B cell (primary cell): ENCODE data around the gene LYZ. TPM values are rescaled to one million over a fixed set of nuclear protein-coding genes. Genes with fewer than 3 reads are reported as not detected.

Source experiments
- ATAC-seq: fragments of 200-7000 bp; cut with Tn5 transposase; one replicate; pipeline ENCODE4 v1.10.0; 2021; ENCODE audit warnings: low read depth, mild to moderate bottlenecking, moderate number of reproducible peaks, moderate library complexity
- CTCF ChIA-PET: fragments of 350-600 bp; sonication (Branson Sonifier 250); formaldehyde crosslinking; loops from one replicate; lab custom pipeline; 2021; ENCODE audit warnings: antibody characterized with exemption, inconsistent platforms; lab: Charles Lee
- POLR2A ChIA-PET: fragments of 350-600 bp; sonication (Branson Sonifier 250); formaldehyde crosslinking; loops from one replicate; lab custom pipeline; 2021; ENCODE audit warnings: antibody characterized with exemption; lab: Charles Lee
- DNase-seq: peaks from one replicate; pipeline ENCODE4 v3.0.0; 2013
- H2AFZ ChIP-seq: 2 replicates; pipeline ENCODE4 v1.6.1; 2012; ENCODE audit warnings: mild to moderate bottlenecking, low read depth, low read length; ENCODE audit not compliant: insufficient read depth, poor library complexity, severe bottlenecking
- H3K27ac ChIP-seq, 2 donors: 1 replicate in 1 of 2; 2 replicates in 1 of 2; pipeline ENCODE4 v1.5.1; 2012 to 2013; ENCODE audit warnings: low read length in 2 of 2, mild to moderate bottlenecking in 2 of 2, moderate library complexity in 1 of 2
- H3K27me3 ChIP-seq, 4 experiments: fragments of 200-600 bp in 1 of 4; sonication (generic) in 1 of 4; replicated peaks in 1 of 4; 1 replicate in 2 of 4; 2 replicates in 2 of 4; pipeline versions ENCODE4 v1.6.1 to v1.7.0; 2013 to 2016; ENCODE audit warnings: low read length in 3 of 4, mild to moderate bottlenecking in 2 of 4, mixed read lengths in 1 of 4, moderate library complexity in 1 of 4; ENCODE audit not compliant: insufficient read depth in 4 of 4, control insufficient read depth in 3 of 4; ENCODE audit errors: control extremely low read depth in 1 of 4
- H3K36me3 ChIP-seq, 2 experiments: replicated peaks in 1 of 2; 1 replicate in 1 of 2; 2 replicates in 1 of 2; pipeline versions ENCODE4 v1.6.1 to v1.7.1; 2013; ENCODE audit warnings: low read length in 1 of 2; ENCODE audit not compliant: insufficient read depth in 2 of 2, control insufficient read depth in 1 of 2; ENCODE audit errors: control extremely low read depth in 1 of 2, extremely low read depth in 1 of 2
- H3K4me1 ChIP-seq, 2 donors: fragments of 200-600 bp in 1 of 2; sonication (generic) in 1 of 2; 1 replicate in 1 of 2; 2 replicates in 1 of 2; pipeline versions ENCODE4 v1.5.1 to v1.6.1; 2013 to 2017; ENCODE audit warnings: low read length in 2 of 2; ENCODE audit not compliant: control insufficient read depth in 2 of 2, insufficient read depth in 2 of 2
- H3K4me2 ChIP-seq: replicated peaks from 2 replicates; pipeline ENCODE3; 2012; ENCODE audit warnings: mild to moderate bottlenecking, low read depth, low read length; ENCODE audit not compliant: poor library complexity, severe bottlenecking
- H3K4me3 ChIP-seq, 5 experiments: fragments of 200-600 bp in 1 of 5; sonication (generic) in 1 of 5; 1 replicate in 3 of 5; 2 replicates in 2 of 5; pipeline versions ENCODE4 v1.5.1 to v1.7.0; 2011 to 2016; ENCODE audit warnings: low read length in 4 of 5, mild to moderate bottlenecking in 4 of 5, low read depth in 2 of 5, control low read depth in 1 of 5, moderate library complexity in 1 of 5; ENCODE audit not compliant: insufficient read depth in 1 of 5; ENCODE audit errors: control extremely low read depth in 1 of 5, extremely low read depth in 1 of 5
- H3K79me2 ChIP-seq: fragments of 200-600 bp; sonication (generic); one replicate; pipeline ENCODE4 v1.6.0; 2016; ENCODE audit warnings: low read length; ENCODE audit not compliant: control insufficient read depth, insufficient read depth
- H3K9ac ChIP-seq: fragments of 200-600 bp; sonication (generic); 2 replicates; pipeline ENCODE4 v1.6.1; 2017; ENCODE audit warnings: mild to moderate bottlenecking, low read length, moderate library complexity
- H3K9me3 ChIP-seq, 3 donors: one replicate each; pipeline versions ENCODE4 v1.6.1 to v1.7.1; 2013; ENCODE audit warnings: low read length in 2 of 3; ENCODE audit not compliant: control insufficient read depth in 2 of 3, insufficient read depth in 1 of 3; ENCODE audit errors: control extremely low read depth in 1 of 3
- H4K20me1 ChIP-seq: 2 replicates; pipeline ENCODE4 v1.6.0; 2012; ENCODE audit warnings: mild to moderate bottlenecking, low read length; ENCODE audit not compliant: insufficient read depth, control insufficient read depth, poor library complexity, severe bottlenecking
- H3K27ac Mint-ChIP-seq: one replicate; pipeline ENCODE4 v1.8.0; 2021; ENCODE audit warnings: mixed read lengths
- H3K27me3 Mint-ChIP-seq: one replicate; pipeline ENCODE4 v1.8.0; 2021; ENCODE audit warnings: mixed read lengths
- H3K4me1 Mint-ChIP-seq: one replicate; pipeline ENCODE4 v1.8.0; 2021; ENCODE audit warnings: mixed read lengths
- H3K4me3 Mint-ChIP-seq: one replicate; pipeline ENCODE4 v1.8.0; 2021; ENCODE audit warnings: mixed read lengths
- H3K9me3 Mint-ChIP-seq: one replicate; pipeline ENCODE4 v1.8.0; 2022; ENCODE audit warnings: mixed read lengths; ENCODE audit not compliant: insufficient read depth
- EZH2 ChIP-seq: IDR thresholded peaks from 2 replicates; pipeline ENCODE4 v1.6.1; 2012; ENCODE audit warnings: borderline replicate concordance, low read depth, mild to moderate bottlenecking, moderate library complexity, low read length; ENCODE audit not compliant: insufficient read depth, poor library complexity, severe bottlenecking
- WGBS: methylation state at CpG from one replicate; pipeline ENCODE4 v1.1.5; 2013; ENCODE audit warnings: missing lambda C conversion rate; ENCODE audit not compliant: insufficient coverage; 5-methylcytosine and 5-hydroxymethylcytosine counted together
- intact Hi-C: fragments of 100-400 bp; cut with micrococcal nuclease; formaldehyde crosslinking; loops from one replicate; pipeline ENCODE4 v1.10.0; 2022
- polyA plus RNA-seq: library from polyadenylated mRNA; depleted of rRNA; stranded (reverse); fragments of >200 nt; gene quantifications from 2 replicates; pipeline ENCODE4 v1.2.3, GENCODE V29; 2012
- small RNA-seq: library from RNA; depleted of rRNA; stranded (forward); fragments of <200 nt; gene quantifications from one replicate; pipeline ENCODE3, GENCODE V24; 2012; ENCODE audit warnings: low replicate concordance, low read depth; ENCODE audit not compliant: insufficient read length
- total RNA-seq, 2 donors: library from RNA; stranded (reverse); fragments of 120-200 nt in 1 of 2; gene quantifications; 1 replicate in 1 of 2; 2 replicates in 1 of 2; pipeline versions ENCODE4 v1.2.3 to v1.2.4, GENCODE V29; 2013 to 2022
- TF ChIP-seq, protein P1 (sequence below): fragments of 200-600 bp; IDR thresholded peaks from one replicate; pipeline ENCODE4 v1.8.0; 2022; ENCODE audit warnings: antibody characterized with exemption, mild to moderate bottlenecking

The LYZ gene
- total and polyA plus RNA-seq, 2 donors (not counting 1 experiment from before 2014, with no cell fraction given) = 8.5 to 22.7 TPM

DNA sequence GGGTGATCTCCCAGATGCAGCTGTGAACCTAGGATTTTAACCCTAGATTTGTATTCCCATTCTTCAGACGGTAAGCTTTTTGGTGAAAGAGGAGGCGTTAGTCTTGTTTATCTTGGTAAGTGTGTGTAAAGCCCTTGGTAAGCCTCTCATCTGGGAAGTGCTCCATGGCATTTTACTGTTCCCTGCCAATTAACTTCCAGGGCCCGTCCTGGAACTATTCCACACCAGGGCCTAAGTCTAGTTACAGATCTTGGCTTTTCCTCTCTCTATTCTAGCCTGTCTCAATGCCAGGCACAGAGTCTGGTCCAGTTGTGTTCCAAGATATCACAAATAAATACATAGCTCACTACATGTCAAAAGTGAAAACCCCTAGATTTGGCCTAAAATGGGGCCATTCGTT lies 53.8 kb downstream of the LYZ start:
- DNase-seq (no peak), ATAC-seq (no peak)
- Mint-ChIP-seq H3K27ac (no peak overlapping the region), H3K4me3 (no peak overlapping the region), H3K27me3 (no peaks in the 10 kb centered on the region), H3K9me3 (no peaks in the 10 kb centered on the region), H3K4me1 (no peaks in the 10 kb centered on the region)
- no peak overlapping the region for H2AFZ ChIP-seq
- no peak overlapping the region for H3K4me2 ChIP-seq
- no peak overlapping the region for H3K9ac ChIP-seq
- H3K4me1 ChIP-seq = no peaks in the 10 kb centered on the region
- no peak overlapping the region for H3K27ac ChIP-seq
- ChIA-PET CTCF (interaction anchor here (0.6 kb wide), 1 partner anchor 247 kb away, joined by 4 read pairs; no protein-coding TSS in a partner anchor), POLR2A (no interaction called here)
- 100% methylated on average over 3 of the region's 4 CpGs for WGBS
- TF ChIP-seq EZH2 = no peak
- TF ChIP-seq, protein P1, sequence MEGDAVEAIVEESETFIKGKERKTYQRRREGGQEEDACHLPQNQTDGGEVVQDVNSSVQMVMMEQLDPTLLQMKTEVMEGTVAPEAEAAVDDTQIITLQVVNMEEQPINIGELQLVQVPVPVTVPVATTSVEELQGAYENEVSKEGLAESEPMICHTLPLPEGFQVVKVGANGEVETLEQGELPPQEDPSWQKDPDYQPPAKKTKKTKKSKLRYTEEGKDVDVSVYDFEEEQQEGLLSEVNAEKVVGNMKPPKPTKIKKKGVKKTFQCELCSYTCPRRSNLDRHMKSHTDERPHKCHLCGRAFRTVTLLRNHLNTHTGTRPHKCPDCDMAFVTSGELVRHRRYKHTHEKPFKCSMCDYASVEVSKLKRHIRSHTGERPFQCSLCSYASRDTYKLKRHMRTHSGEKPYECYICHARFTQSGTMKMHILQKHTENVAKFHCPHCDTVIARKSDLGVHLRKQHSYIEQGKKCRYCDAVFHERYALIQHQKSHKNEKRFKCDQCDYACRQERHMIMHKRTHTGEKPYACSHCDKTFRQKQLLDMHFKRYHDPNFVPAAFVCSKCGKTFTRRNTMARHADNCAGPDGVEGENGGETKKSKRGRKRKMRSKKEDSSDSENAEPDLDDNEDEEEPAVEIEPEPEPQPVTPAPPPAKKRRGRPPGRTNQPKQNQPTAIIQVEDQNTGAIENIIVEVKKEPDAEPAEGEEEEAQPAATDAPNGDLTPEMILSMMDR = no peak
- H3K9me3 ChIP-seq = peaks cover 0 to 3% (median 2%) of the 10 kb centered on the region in 3 donors
- H4K20me1 ChIP-seq = no peaks in the 10 kb centered on the region
- H3K4me3 ChIP-seq = no peak overlapping the region
- H3K79me2 ChIP-seq = no peaks in the 10 kb centered on the region
- intact Hi-C loops = no loop called here
- no peaks in the 10 kb centered on the region for H3K27me3 ChIP-seq
- peaks cover 0 to 2% of the 10 kb centered on the region in 2 experiments for H3K36me3 ChIP-seq

Small RNA genes lying within 50 kb of the gene (small RNA-seq; reads per million reads assigned to genes)
- not detected for gene RN7SL804P

Other genes with a start within 250 kb of the LYZ start
- 108 and 114 TPM in 2 replicates for gene CPSF6, start 108.8 kb upstream of the LYZ start, total RNA-seq
- 22.3 and 29.1 TPM in 2 replicates for gene CPSF6, start 108.8 kb upstream of the LYZ start, polyA plus RNA-seq
- 15.2 and 18.0 TPM in 2 replicates for gene YEATS4, start 11.4 kb downstream of the LYZ start, total RNA-seq
- gene YEATS4, start 11.4 kb downstream of the LYZ start, polyA plus RNA-seq = 17.7 and 71.5 TPM in 2 replicates
- gene FRS2, start 122.0 kb downstream of the LYZ start, total RNA-seq = 29.5 and 33.7 TPM in 2 replicates
- gene FRS2, start 122.0 kb downstream of the LYZ start, polyA plus RNA-seq = 11.3 and 21.1 TPM in 2 replicates
- gene CCT2, start 237.1 kb downstream of the LYZ start, total RNA-seq = 125 TPM in 2 replicates
- gene CCT2, start 237.1 kb downstream of the LYZ start, polyA plus RNA-seq = 58.2 and 160 TPM in 2 replicates